ENCODE measurements around the gene APBA2.

DNA sequence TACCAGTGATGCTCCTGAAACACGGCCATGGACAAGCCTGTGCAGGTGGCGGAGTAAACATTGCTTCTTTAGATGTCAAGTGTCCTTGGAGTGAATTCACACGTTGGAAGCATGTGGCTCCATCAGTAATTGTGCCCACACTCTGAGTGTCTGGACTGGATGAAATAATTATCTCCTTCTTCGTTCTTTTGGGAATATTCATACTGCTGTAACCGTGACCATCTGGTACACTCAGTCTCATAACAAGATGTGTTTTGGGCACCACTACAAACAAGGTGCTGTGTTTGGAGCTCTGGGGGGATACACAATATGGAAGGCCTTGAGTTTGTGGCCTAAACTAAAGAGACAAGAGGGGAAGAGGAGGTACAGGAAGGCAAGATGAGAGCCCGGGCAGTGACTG is 165.6 kb downstream of the APBA2 start:
- TF ChIP-seq, protein P1, sequence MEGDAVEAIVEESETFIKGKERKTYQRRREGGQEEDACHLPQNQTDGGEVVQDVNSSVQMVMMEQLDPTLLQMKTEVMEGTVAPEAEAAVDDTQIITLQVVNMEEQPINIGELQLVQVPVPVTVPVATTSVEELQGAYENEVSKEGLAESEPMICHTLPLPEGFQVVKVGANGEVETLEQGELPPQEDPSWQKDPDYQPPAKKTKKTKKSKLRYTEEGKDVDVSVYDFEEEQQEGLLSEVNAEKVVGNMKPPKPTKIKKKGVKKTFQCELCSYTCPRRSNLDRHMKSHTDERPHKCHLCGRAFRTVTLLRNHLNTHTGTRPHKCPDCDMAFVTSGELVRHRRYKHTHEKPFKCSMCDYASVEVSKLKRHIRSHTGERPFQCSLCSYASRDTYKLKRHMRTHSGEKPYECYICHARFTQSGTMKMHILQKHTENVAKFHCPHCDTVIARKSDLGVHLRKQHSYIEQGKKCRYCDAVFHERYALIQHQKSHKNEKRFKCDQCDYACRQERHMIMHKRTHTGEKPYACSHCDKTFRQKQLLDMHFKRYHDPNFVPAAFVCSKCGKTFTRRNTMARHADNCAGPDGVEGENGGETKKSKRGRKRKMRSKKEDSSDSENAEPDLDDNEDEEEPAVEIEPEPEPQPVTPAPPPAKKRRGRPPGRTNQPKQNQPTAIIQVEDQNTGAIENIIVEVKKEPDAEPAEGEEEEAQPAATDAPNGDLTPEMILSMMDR (optimal IDR thresholded peaks at IDR 0.05 in 1 of 3, IDR thresholded peaks at IDR 0.05 in 1 of 3, conservative IDR thresholded peaks at IDR 0.05 in 1 of 3; ENCODE audit: extremely low read depth in 1 of 3, insufficient read depth in 2 of 3, low read length in 3 of 3): no peak
- no peak for TF ChIP-seq EZH2 (IDR thresholded peaks at IDR 0.05; ENCODE audit: low read length)
